Activated CD8-positive, alpha-beta memory T cell treated with anti-CD3 and anti-CD28 coated beads, Interleukin-2, amount 50 U/mL, for 4 hours (primary cell): ENCODE data around the gene CRELD2.
A peak's percentile ranks its signal among the peaks of the same experiment; 100 is the strongest.

Experiments
- DNase-seq: peaks from one replicate; pipeline ENCODE4 v3.0.0-alpha.2; 2020

Gene CRELD2

DNA sequence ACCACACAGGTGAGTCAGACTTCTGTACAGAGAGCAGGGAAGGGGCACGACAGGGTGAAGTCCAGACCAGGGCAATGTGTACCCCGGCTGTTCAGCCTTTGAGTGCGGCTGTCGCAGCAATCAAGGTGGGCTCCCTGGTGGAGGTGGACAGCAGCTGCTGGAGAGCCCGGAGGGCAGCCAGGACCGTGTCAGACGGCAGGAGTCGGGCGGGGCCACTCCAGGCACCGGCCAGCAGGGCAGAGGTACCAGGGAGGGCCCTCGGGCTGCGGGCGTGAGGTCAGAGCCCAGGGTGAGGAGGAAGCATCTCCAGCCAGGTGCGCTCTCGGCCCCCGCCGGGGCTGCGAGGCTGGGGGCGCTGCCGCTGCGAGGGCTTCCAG is 41.3 kb downstream of the CRELD2 start:
- no peak for DNase-seq

DNA sequence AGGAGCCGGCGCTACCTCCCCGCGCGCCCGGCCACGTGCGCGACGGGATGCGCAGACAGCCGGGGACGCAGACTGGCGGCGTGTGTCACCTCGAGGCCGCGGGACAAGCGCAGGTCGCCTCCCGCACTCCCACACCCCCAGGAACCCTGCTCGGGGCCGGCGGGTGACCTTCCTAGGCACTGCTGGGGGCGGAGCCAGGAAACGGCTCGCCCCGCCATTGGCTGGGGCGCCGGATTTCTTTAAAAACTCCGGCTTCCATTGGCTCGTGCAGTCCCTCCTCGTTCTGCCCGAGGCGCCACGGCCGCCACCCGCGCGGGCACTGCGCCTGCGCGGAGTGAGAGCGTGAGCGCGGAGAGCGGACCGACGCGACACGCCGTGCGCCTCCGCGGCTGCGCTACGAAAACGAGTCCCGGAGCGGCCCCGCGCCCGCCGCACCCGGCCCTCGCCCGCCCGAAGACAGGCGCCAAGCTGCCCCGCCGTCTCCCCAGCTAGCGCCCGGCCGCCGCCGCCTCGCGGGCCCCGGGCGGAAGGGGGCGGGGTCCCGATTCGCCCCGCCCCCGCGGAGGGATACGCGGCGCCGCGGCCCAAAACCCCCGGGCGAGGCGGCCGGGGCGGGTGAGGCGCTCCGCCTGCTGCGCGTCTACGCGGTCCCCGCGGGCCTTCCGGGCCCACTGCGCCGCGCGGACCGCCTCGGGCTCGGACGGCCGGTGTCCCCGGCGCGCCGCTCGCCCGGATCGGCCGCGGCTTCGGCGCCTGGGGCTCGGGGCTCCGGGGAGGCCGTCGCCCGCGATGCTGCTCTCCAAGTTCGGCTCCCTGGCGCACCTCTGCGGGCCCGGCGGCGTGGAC is 41.9 kb downstream of the CRELD2 start, which contains the start of gene PIM3:
Gene PIM3, plus strand, starts transcription at position 614 of the 846 bp plus-strand sequence. Its CDS starts 176 bp downstream, at position 790.
- peak; percentile 92 for DNase-seq

DNA sequence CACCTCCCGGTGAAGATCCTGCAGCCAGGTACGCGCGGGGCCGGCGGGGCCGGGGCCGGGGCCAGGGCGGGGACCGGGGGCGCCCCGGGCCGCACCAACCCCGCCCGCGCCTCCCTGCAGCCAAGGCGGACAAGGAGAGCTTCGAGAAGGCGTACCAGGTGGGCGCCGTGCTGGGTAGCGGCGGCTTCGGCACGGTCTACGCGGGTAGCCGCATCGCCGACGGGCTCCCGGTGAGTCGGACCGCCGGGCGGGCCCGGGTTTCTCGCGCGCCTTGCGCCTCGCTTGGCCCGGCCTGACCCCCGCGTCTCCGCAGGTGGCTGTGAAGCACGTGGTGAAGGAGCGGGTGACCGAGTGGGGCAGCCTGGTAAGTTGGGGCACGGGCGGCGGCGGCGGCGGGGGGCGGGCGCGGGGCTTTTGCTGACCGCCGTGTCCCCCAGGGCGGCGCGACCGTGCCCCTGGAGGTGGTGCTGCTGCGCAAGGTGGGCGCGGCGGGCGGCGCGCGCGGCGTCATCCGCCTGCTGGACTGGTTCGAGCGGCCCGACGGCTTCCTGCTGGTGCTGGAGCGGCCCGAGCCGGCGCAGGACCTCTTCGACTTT is 42.7 kb downstream of the CRELD2 start:
- peak; percentile 57 for DNase-seq

- no peak for DNase-seq
These were observed 43.2 kb downstream of the CRELD2 start for GRCh38 chr22:49961601-49962011.

- peak; percentile 89 for DNase-seq
These were observed 43.7 kb downstream of the CRELD2 start for GRCh38 chr22:49962012-49962750.

GRCh38 chr22:49962751-49963646 is 44.6 kb downstream of the CRELD2 start:
- peak; percentile 44 for DNase-seq

- DNase-seq = no peak
These were observed 45.2 kb downstream of the CRELD2 start for GRCh38 chr22:49963647-49964026.

- peak; percentile 37 for DNase-seq
These were observed 46.0 kb downstream of the CRELD2 start for GRCh38 chr22:49964136-49965090.

GRCh38 chr22:49965091-49966040 is 46.9 kb downstream of the CRELD2 start:
- peak; percentile 38 for DNase-seq

GRCh38 chr22:49966041-49966773 is 47.8 kb downstream of the CRELD2 start:
- DNase-seq = peak; percentile 39

- DNase-seq = peak; percentile 36
These were observed 48.6 kb downstream of the CRELD2 start for GRCh38 chr22:49966774-49967705.

DNA sequence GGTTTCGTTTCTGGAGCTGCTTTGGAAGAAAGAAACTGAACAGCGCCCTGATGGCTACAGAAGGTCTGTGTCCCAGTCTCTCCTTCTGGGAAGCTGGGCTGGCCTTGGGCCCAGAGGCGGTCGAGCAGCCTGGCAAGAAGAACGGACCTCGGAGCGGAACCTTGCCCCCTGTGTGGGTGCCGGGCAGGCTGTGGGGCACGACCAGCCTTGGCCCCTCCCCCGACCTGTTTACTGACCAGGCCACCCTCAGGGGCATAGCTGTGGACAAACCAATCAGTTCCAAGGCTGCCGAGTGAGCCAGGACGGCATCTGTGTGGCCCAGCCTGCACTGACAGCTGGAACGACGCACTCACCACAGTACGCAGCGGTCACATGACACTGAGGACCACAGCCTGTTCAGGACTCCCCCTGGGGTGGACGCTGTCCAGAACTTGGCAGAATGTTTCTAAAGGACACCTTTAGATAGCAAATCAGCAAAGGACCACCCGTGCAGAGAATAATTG is 49.3 kb downstream of the CRELD2 start:
- peak; percentile 32 for DNase-seq

DNA sequence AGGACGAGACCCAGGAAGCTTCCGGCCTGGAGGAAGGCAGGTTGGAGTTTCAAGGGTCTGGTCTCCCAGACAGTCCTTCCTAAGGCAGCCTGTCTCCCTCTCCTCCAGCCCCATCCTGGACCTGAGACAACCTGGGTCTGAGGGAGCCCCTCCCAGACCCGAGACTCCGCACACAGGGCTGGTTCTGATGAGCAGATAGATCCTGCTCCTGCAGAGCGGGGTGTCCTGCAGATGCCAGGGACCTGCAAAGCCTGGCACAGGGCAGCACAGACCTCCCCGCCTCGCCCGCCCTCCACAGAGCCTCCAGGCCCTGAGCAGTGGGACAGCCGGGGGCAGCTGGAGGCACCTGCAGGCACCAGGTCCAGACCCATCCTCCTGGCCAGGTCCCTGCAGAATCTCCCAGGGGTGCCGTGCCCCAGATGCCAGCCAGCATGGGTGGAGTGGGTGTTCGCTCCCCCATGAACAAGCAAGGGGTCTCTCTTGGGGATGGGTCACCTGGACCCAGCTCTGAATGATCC is 49.9 kb downstream of the CRELD2 start:
- DNase-seq = peak; percentile 33

GRCh38 chr22:49968831-49969661 is 50.6 kb downstream of the CRELD2 start:
- DNase-seq = peak; percentile 25

DNA sequence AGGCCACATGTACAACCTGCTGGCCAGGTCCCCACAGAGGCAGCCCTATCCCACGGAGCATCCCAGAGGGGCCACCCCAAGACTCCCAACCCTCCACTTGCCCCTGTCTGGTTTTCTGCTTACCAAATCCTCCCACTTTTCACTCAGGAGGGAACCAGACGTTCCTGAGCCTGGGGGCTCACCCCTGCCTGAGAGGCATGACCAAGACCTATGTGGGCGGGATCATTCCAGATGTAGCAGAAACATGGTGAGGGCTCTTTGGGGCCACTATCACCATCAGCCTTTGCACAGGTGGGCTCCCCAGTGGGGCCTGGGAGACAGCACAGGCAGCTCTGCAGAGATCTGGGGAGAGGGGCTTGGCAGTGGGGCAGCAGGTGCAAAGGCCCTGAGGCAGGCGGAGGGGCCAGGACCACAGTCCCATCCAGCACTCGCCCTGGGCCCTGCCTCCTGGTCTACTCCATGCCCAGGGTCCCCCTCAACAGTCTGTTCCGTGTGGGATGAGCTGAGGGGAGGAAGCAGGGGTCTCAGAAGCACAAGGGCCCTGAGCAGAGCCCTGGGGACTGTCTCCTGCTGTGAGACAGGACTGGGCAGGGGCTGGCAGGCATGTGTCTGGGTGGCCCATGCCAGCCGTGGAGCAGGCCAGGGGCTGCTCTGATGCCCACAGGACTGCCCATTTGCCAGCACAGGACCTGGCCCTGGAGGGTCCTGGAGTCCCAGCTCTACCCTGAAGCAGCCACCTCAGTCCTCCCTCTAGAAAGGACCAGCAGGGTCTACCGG is 51.5 kb downstream of the CRELD2 start:
- peak; percentile 26 for DNase-seq
